Endothelial cell of umbilical vein (primary cell): Measurements from ENCODE around the gene CD82. TPM values are rescaled to one million over a fixed set of nuclear protein-coding genes. Genes with fewer than 3 reads are reported as not detected.

ENCODE experiments used
- BruUV-seq: library from RNA; stranded (reverse); fragments of 400-500 nt; replicated peaks from 2 replicates; lab custom pipeline; 2021; lab: Mats Ljungman, UMichigan
- CTCF ChIA-PET: fragments of 300-600, 350-600 bp; sonication (Branson Sonifier 250); formaldehyde crosslinking; loops from one replicate; lab custom pipeline; 2021; ENCODE audit warnings: antibody characterized with exemption, inconsistent platforms; lab: Charles Lee
- POLR2A ChIA-PET: fragments of 300-600, 350-600 bp; sonication (Branson Sonifier 250); formaldehyde crosslinking; loops from one replicate; lab custom pipeline; 2021; ENCODE audit warnings: antibody characterized with exemption, inconsistent platforms; lab: Charles Lee
- DNase-seq: peaks from one replicate; pipeline ENCODE4 v3.0.0-alpha.2; 2011; ENCODE audit warnings: low read depth, low spot score
- FAIRE-seq: peaks from 2 replicates; lab custom pipeline; 2011; peaks lifted over from hg19 to GRCh38; lab: Jason Lieb, UNC
- H2AFZ ChIP-seq: 2 replicates; pipeline ENCODE4 v1.6.0; 2012; ENCODE audit warnings: low read depth, low read length, control low read depth, inconsistent platforms
- H3K27ac ChIP-seq: 2 replicates; pipeline ENCODE4 v1.5.1; 2011; ENCODE audit warnings: low read depth, mild to moderate bottlenecking, control low read depth, low read length, moderate library complexity; ENCODE audit not compliant: insufficient read depth
- H3K27me3 ChIP-seq, 2 experiments: 2 replicates each; pipeline versions ENCODE4 v1.6.0 to v1.6.1; 2011; ENCODE audit warnings: low read length in 2 of 2, mixed read lengths in 1 of 2; ENCODE audit not compliant: control insufficient read depth in 2 of 2, insufficient read depth in 2 of 2
- H3K36me3 ChIP-seq, 2 experiments: 2 replicates in 1 of 2; 3 replicates in 1 of 2; pipeline ENCODE4 v1.5.1; 2011; ENCODE audit warnings: low read length in 2 of 2, mild to moderate bottlenecking in 1 of 2, moderate library complexity in 1 of 2; ENCODE audit not compliant: control insufficient read depth in 2 of 2, insufficient read depth in 2 of 2; ENCODE audit errors: extremely low read depth in 1 of 2
- H3K4me1 ChIP-seq: 3 replicates; pipeline ENCODE4 v1.5.1; 2011; ENCODE audit warnings: mild to moderate bottlenecking, low read length; ENCODE audit not compliant: control insufficient read depth, insufficient read depth; ENCODE audit errors: extremely low read depth
- H3K4me2 ChIP-seq: 2 replicates; pipeline ENCODE4 v1.6.1; 2011; ENCODE audit warnings: low read length, control low read depth, mixed read lengths; ENCODE audit not compliant: insufficient read depth
- H3K4me3 ChIP-seq, 3 experiments: fragments of 200-600 bp in 1 of 3; sonication (generic), shearing (Covaris generic) in 1 of 3; replicated peaks in 1 of 3; 2 replicates each; pipeline ENCODE4 v1.5.1; 2011 to 2016; ENCODE audit warnings: control low read depth in 3 of 3, low read length in 3 of 3, mild to moderate bottlenecking in 2 of 3, inconsistent platforms in 1 of 3, low read depth in 1 of 3, moderate library complexity in 1 of 3; ENCODE audit not compliant: insufficient read depth in 1 of 3
- H3K79me2 ChIP-seq: 2 replicates; pipeline ENCODE4 v1.6.0; 2012; ENCODE audit warnings: low read length, inconsistent platforms; ENCODE audit not compliant: control insufficient read depth, insufficient read depth
- H3K9ac ChIP-seq: replicated peaks from 2 replicates; pipeline ENCODE3; 2011; ENCODE audit warnings: low read length, control low read depth; ENCODE audit not compliant: insufficient read depth; ENCODE audit errors: extremely low read depth
- H3K9me1 ChIP-seq: replicated peaks from 3 replicates; pipeline ENCODE4 v1.6.0; 2011; ENCODE audit warnings: mild to moderate bottlenecking, low read length; ENCODE audit not compliant: control insufficient read depth, insufficient read depth; ENCODE audit errors: extremely low read depth
- H3K9me3 ChIP-seq: replicated peaks from 2 replicates; pipeline ENCODE4 v1.5.1; 2012; ENCODE audit warnings: low read length, inconsistent platforms; ENCODE audit not compliant: control insufficient read depth, insufficient read depth
- H4K20me1 ChIP-seq: replicated peaks from 2 replicates; pipeline ENCODE3; 2011; ENCODE audit warnings: mild to moderate bottlenecking, low read length; ENCODE audit not compliant: control insufficient read depth, insufficient read depth; ENCODE audit errors: extremely low read depth
- EZH2 ChIP-seq: IDR thresholded peaks from 2 replicates; pipeline ENCODE4 v1.6.1; 2012; ENCODE audit warnings: borderline replicate concordance, low read depth, mild to moderate bottlenecking, moderate library complexity, low read length, inconsistent platforms; ENCODE audit not compliant: severe bottlenecking
- FOS ChIP-seq: IDR thresholded peaks from 2 replicates; pipeline ENCODE4 v1.6.1; 2011; ENCODE audit warnings: mild to moderate bottlenecking, low read length, moderate library complexity, borderline replicate concordance; ENCODE audit not compliant: insufficient read depth
- JUN ChIP-seq: IDR thresholded peaks from 2 replicates; pipeline ENCODE4 v1.6.1; 2011; ENCODE audit warnings: borderline replicate concordance, low read depth; ENCODE audit not compliant: insufficient read length, insufficient read depth
- MYC ChIP-seq: IDR thresholded peaks from one replicate; pipeline ENCODE4 v1.6.1; 2011; ENCODE audit warnings: mild to moderate bottlenecking, low read depth, low read length
- dilution Hi-C: fragments of 300-500 bp; cut with MboI; formaldehyde crosslinking; loops from one replicate; pipeline ENCODE4 v1.15.0; 2019; ENCODE audit warnings: low sequenced_read_pairs; ENCODE audit not compliant: extremely low pct_ligation_motif_present
- intact Hi-C: fragments of 100-400 bp; cut with micrococcal nuclease; formaldehyde crosslinking; loops from one replicate; pipeline ENCODE4 v1.10.0; 2022
- polyA plus RNA-seq, 4 experiments: library from polyadenylated mRNA; depleted of rRNA in 3 of 4; stranded (reverse) in 3 of 4; unstranded in 1 of 4; fragments of >200 nt; gene quantifications; 2 replicates each; pipeline versions ENCODE4 v1.2.1 to v1.2.3, GENCODE V29; 2011 to 2012; ENCODE audit warnings: missing spikeins in 1 of 4
- total RNA-seq: library from RNA; stranded (reverse); gene quantifications from 2 replicates; pipeline ENCODE4 v1.2.3, GENCODE V29; 2021
- TF ChIP-seq, protein P1 (sequence below), 2 donors: IDR thresholded peaks; 1 replicate in 1 of 2; 2 replicates in 1 of 2; pipeline ENCODE4 v1.5.1; 2011; ENCODE audit warnings: low read length in 2 of 2, mild to moderate bottlenecking in 2 of 2, moderate library complexity in 2 of 2, control low read depth in 1 of 2, inconsistent platforms in 1 of 2, low read depth in 1 of 2; ENCODE audit not compliant: insufficient read depth in 1 of 2; ENCODE audit errors: extremely low read depth in 1 of 2
- TF ChIP-seq, protein P2 (sequence below): IDR thresholded peaks from 2 replicates; pipeline ENCODE4 v1.6.1; 2011; ENCODE audit not compliant: insufficient read depth, insufficient read length

The CD82 gene
- total and polyA plus RNA-seq, 2 donors (not counting 3 experiments of a cell fraction or from before 2014, with no cell fraction given): 17.9 to 25.2 TPM

DNA sequence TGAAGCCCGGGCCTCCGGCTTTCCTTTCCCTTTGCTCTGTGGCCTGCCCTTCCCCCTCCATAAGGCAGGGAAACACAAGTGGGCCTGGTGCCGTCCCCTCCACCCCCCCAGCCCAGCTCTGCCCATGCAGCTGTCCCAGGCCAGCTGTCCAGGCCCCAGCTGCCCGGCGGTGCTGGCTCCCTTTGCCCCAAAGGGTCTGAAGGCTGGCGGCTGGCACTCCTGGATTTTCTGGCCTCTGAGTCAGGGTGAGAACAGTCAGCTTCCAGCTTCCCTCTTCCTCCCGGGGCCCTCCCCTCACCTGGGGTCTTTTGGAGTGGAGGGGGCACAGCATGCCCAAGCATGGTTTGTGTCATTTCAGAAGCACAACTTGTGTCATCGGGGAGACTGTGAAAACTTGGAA lies 27.8 kb downstream of the CD82 start:
- FAIRE-seq (no peak), DNase-seq (no peak)
- H2AFZ ChIP-seq: no peak overlapping the region
- H3K36me3 ChIP-seq: no peaks in the 10 kb centered on the region
- no peak overlapping the region for H3K4me2 ChIP-seq
- CTCF ChIA-PET: interaction anchor here (0.9 to 2.0 kb wide), 4 partner anchors 14 to 24 kb away, joined by 3 to 8 read pairs (median 4); no protein-coding TSS in a partner anchor
- no peaks in the 10 kb centered on the region for H3K9me1 ChIP-seq
- BruUV-seq: no TSS peak
- POLR2A ChIA-PET: no interaction called here
- no peak overlapping the region for H3K4me3 ChIP-seq
- H3K9ac ChIP-seq: no peak overlapping the region
- intact Hi-C loops (no loop called here), dilution Hi-C loops (no loop called here)
- no peaks in the 10 kb centered on the region for H4K20me1 ChIP-seq
- TF ChIP-seq FOS (no peak), MYC (no peak), EZH2 (no peak)
- TF ChIP-seq, protein P1, sequence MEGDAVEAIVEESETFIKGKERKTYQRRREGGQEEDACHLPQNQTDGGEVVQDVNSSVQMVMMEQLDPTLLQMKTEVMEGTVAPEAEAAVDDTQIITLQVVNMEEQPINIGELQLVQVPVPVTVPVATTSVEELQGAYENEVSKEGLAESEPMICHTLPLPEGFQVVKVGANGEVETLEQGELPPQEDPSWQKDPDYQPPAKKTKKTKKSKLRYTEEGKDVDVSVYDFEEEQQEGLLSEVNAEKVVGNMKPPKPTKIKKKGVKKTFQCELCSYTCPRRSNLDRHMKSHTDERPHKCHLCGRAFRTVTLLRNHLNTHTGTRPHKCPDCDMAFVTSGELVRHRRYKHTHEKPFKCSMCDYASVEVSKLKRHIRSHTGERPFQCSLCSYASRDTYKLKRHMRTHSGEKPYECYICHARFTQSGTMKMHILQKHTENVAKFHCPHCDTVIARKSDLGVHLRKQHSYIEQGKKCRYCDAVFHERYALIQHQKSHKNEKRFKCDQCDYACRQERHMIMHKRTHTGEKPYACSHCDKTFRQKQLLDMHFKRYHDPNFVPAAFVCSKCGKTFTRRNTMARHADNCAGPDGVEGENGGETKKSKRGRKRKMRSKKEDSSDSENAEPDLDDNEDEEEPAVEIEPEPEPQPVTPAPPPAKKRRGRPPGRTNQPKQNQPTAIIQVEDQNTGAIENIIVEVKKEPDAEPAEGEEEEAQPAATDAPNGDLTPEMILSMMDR (IDR thresholded peaks at IDR 0.05; ENCODE audit: extremely low read depth in 1 of 2, insufficient read depth in 1 of 2, low read depth in 1 of 2, low read length in 2 of 2): no peak
- TF ChIP-seq, protein P2, sequence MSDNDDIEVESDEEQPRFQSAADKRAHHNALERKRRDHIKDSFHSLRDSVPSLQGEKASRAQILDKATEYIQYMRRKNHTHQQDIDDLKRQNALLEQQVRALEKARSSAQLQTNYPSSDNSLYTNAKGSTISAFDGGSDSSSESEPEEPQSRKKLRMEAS: no peak
- no peaks in the 10 kb centered on the region for H3K79me2 ChIP-seq
- H3K27me3 ChIP-seq: no peaks in the 10 kb centered on the region
- no peak overlapping the region for H3K27ac ChIP-seq
- no peaks in the 10 kb centered on the region for H3K4me1 ChIP-seq
- H3K9me3 ChIP-seq: no peaks in the 10 kb centered on the region

- Histone ChIP-seq H4K20me1 (no peaks in the 10 kb centered on the region), H3K9me1 (no peaks in the 10 kb centered on the region), H3K4me2 (no peak overlapping the region), H3K9me3 (no peaks in the 10 kb centered on the region), H2AFZ (no peak overlapping the region), H3K36me3 (no peaks in the 10 kb centered on the region), H3K27ac (no peak overlapping the region), H3K4me3 (no peak overlapping the region), H3K27me3 (no peaks in the 10 kb centered on the region), H3K4me1 (no peaks in the 10 kb centered on the region), H3K9ac (no peak overlapping the region), H3K79me2 (no peaks in the 10 kb centered on the region)
- dilution Hi-C loops: no loop called here
- intact Hi-C loops: no loop called here
- DNase-seq: no peak
- no peak for TF ChIP-seq JUN
- TF ChIP-seq, protein P1 (IDR thresholded peaks at IDR 0.05; ENCODE audit: extremely low read depth in 1 of 2, insufficient read depth in 1 of 2, low read depth in 1 of 2, low read length in 2 of 2): no peak
- no peak for TF ChIP-seq FOS
- ChIA-PET POLR2A (no interaction called here), CTCF (interaction anchor here (1.3 kb wide), 2 partner anchors 10 to 22 kb away, joined by 4 read pairs; no protein-coding TSS in a partner anchor)
- no TSS peak for BruUV-seq
- FAIRE-seq: no peak
Measured at GRCh38 chr11:44595006-44595405, 29.5 kb downstream of the CD82 start.
